NCI-H1930 (cell line): ENCODE results near the gene CACNB1.
A peak's percentile ranks its signal among the peaks of the same experiment; 100 is the strongest.
"Not testable (repeated sequence)": the region's sequence is repeated elsewhere in the genome, so short reads cannot be mapped to it uniquely, and the experiment has no call there.

ENCODE experiments used
- DNase-seq, 2 experiments: peaks; one replicate each; lab custom pipeline; 2025; lab: John Stamatoyannopoulos, UW

The CACNB1 gene

DNA sequence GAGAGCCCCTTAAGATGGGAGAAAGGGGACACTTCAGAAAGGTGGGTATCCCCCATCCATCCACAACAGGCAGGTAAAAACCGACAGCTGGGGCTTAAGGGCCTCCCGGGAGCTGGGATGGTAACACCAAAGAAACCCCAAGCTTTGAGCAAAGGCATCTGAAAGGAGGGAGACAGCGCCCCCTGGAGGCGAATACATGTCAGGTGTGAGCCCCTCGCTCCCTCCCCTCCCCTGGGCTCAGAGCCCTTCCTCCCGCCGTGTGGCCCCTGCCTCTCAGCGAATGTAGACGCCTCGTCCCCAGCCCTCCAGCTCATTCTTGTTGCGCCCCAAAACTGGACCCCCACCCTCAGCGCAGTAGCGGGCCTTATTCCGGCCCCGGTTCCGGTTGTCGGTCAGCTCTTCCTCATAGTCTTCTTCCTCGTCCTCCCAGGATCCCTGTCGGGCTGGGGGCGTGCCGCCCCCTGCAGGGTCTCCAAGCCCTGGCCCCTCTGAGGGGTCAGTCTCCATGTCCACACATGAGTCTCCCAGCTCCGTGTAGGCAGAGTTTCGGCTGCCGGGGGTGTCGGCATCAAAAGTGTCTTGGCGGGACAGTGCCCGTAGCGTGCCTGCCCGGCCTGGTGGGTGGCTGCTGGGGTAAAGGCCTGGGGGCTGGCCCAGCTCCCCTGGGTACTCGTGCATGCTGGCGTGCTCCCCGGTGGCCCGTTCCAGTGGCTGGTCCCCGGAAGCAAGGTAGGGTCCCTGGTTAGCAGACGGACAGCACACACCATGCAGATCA is 22.4 kb downstream of the CACNB1 start:
- DNase-seq = peak; percentile 53 to 61

DNA sequence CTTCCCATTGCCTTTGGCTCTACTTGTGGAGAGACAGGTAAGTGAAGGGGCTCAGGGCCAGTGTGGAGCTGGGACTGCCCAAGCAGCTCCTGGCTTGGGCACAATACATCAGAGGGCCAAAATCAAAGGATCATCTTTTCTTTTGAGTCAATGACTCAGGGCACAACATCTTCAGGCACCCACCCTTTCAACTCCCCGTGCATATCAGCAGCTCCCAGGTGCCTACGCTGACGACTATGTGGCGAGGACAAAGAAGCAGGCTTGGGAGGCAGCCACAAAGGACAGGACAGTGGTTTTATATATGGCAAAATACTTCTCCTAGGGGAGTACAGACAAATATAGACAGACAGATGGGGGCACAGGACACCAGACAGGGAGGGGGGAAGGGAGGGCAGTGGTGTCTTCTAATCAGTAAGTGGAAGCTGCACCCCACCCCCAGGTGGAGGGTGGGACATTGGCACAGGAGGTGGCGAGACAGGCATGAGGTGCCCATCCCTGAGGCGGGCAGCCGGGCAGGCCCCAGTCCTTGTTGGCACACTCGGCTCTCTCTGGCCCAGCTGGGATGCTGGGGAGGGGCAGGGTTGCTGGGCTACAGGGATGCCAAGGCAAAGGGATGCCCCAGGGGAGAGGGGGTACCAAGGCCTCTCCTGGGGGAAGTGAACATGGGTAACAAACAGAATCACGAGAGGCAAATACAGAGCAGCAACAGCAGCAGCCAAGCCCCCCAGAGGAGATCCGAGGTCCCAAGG is 23.8 kb downstream of the CACNB1 start:
- DNase-seq = no peak

DNA sequence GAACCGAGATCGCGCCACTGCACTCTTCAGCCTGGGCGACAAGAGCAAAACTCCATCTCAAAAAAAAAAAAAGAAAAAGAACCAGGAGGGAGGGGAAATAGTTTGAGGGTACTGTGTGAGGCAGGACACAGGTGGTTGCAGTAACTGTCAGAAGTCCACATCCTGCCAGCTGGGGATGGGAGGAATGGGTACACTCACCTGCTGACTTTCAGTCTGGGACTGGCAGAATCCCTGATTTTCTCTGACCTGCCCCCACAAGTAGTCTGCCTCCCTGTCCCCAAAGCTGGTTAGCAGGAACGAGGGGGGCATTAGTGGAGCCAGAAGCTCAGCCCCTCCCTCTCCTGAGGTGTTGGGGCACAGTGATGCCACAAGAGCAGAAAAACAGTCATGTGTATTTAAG is 24.4 kb downstream of the CACNB1 start:
- DNase-seq = no peak

DNA sequence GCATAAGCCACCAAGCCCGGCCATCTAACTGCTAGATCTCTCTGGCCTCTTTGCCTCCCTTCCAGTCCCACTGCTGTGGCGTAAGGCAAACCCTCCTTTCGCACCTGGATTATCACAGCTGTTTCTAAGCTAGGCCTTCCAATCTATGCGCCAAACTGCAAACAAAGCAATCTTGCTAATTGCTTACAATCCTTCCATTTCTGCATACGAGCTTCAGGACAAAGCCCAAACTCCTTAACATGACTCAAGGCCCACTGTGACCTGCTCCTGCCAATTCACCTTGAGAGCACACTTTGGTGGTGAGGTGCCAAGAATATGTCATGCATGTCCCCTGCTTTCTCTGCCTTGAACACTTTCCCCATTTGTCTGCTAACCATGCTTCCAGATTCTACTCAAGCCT is 25.5 kb downstream of the CACNB1 start:
- no peak for DNase-seq

DNA sequence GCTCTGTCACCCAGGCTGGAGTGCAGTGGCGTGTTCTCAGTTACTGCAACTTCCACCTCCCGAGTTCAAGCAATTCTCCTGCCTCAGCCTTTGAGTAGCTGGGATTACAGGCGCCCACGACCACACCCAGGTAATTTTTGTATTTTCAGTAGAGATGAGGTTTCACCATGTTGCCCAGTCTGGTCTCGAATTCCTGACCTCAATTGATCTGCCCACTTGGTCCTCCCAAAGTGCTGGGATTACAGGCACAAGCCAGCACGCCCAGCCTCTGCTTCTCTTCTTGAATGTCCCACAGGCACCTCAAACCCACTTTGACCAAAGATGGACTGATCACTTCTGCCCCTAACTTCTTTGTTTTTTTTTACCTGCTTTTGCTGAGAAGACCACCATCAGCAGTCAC is 26.9 kb downstream of the CACNB1 start:
- no peak for DNase-seq

DNA sequence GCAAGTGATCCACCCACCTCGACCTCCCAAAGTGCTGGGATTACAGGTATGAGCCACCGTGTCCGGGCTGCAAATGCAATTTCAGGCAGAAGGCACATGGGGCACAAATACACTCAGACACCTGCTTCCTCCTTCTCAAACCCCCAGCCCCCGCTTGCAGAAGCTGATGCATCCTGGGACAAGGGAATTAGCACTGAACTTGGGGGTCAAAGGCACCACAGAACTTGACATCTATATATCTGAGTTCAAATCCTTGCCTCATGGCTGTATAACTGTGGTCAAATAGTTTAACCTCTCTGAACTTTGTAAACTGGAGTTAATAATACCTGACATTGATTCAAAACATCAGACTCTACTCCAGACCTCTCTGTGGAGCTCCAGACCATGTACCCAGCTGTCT is 27.4 kb downstream of the CACNB1 start:
- no peak for DNase-seq

DNA sequence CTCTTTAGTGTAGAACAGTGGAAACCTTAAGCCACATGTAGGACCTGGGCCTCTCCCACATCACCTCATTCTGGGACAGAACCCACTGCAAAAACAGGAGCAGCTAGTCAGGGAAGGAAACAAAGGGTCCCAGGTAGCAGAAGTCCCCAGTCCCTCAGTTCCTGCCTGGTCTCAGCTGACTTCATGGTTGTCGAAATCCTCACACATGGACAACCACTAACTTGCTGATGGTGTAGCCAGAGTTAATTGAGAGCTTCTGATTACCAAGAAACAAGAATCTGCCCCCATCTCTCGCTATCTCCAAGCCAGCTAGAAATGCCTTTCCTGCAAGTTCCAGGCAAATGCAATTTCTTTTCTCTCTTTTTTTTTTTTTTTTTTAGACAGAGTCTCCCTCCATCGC is 28.0 kb downstream of the CACNB1 start:
- no peak for DNase-seq

DNA sequence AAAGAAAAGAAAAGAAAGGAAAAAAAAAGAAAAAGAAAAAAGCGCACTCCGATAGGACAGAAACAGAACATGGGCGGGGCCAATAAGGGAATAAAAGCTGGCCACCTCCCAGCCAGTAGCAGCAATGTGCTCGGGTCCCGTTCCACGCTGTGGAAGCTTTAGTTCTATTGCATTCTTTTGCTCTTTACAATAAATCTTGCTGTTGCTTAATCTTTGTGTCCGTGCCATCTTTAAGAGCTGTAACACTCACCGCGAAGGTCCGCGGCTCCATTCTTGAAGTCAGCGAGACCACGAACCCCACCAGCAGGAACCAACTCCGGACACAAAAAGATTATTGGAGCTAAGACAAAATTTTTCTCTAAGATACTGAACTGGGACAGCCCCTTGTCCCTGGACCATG is 28.4 kb downstream of the CACNB1 start:
- no peak for DNase-seq

DNA sequence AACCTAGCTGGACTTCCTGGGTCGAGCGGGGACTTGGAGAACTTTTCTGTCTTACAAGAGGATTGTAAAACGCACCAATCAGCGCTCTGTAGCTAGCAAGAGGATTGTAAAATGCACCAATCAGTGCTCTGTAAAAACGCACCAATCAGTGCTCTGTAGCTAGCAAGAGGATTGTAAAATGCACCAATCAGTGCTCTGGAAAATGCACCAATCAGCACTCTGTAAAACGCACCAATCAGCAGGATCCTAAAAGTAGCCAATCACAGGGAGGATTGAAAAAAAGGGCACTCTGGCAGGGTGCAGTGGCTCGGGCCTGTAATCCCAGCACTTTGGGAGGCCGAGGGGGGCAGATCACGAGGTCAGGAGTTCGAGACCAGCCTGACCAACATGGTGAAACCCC is 29.0 kb downstream of the CACNB1 start:
- not testable (repeated sequence) for DNase-seq

DNA sequence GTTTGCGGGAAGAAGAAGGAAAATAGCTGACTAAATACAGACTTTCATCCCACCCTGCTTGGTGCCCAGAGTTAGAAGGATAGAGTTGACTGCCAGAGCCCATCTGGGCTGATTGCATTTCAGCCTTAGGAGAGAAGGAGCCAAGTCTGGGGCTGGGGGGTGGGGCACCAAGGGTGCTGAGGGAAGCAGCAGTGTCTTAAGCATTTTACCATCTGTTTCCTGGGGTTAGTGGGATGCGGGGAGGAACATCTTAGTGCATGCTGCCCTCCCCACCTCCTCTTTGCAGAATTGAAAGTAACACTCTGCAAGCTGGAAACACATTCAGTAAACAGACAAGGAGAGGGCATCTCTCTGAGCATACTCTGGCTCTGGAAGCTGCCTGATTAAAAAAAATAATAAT is 30.0 kb downstream of the CACNB1 start:
- DNase-seq = no peak

DNA sequence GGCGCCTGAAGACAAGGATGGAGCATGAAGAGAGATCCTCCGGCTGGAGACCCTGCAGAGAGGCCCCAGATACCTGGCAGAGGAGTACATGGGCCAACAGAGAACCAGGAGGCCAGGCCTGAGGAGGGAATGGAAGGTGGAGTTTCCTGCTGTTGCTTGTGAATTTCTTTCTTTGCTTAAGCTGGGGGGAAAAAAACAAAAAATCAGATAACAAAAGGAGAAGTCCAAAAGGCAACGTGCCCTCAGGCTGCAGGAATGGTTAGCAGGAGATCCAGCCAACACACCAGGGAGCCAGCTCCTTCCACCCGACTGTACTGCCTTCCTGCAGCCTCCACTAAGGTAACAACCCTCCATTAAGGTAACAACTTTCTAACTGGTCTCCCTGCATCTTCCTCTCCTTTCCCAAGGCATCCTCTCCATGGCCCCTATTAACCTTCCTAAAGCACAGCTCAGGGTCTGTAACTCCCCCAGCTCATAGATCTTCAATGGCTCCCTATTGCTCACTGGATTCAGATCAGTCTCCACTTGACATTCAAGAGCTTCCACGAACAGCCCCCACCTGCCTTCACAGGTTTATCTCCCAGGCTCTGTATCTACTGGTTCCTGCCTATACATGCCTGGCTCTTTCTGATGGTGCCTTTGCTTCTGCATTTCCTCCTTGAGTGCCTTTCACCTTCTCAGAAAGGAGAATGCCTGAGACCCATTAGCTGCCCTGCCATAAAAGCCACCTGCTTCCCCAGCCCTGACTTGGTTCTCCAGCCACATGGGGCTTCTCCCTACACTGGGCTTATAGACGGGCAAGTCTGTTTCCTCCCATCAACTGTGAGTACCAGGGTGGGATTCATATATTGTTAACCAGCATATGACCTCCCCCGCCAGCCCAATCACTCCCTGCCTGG is 30.8 kb downstream of the CACNB1 start:
- no peak for DNase-seq

DNA sequence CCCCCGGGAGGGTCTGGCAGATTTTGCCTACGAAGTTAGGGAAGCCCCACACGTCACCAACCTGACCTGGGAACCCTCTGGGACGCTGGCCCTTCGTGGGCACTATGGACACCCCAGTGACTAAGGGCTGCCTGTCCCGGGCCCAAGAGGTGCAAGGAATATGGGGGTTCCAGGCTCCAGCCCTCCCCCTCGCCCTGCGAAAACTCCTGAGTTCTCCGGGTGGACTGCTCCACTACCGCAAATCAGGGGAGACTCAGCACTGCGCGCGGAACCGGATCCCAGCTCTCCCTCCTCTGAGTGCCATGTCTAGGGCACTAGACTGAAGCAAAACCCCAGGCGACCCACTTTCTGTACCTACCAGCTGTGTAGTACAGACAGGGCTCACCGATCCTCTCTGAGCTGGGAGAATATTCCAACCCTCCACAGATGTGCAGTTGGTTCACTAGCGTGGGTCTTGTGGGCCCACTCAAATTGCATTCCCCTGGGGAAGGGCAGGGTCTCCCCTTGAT is 31.6 kb downstream of the CACNB1 start, which contains the start of gene ARL5C:
Gene ARL5C, minus strand, starts transcription at position 321 of the 509 bp plus-strand sequence. CDS start 401 bp downstream, outside the sequence.
- no peak for DNase-seq

DNA sequence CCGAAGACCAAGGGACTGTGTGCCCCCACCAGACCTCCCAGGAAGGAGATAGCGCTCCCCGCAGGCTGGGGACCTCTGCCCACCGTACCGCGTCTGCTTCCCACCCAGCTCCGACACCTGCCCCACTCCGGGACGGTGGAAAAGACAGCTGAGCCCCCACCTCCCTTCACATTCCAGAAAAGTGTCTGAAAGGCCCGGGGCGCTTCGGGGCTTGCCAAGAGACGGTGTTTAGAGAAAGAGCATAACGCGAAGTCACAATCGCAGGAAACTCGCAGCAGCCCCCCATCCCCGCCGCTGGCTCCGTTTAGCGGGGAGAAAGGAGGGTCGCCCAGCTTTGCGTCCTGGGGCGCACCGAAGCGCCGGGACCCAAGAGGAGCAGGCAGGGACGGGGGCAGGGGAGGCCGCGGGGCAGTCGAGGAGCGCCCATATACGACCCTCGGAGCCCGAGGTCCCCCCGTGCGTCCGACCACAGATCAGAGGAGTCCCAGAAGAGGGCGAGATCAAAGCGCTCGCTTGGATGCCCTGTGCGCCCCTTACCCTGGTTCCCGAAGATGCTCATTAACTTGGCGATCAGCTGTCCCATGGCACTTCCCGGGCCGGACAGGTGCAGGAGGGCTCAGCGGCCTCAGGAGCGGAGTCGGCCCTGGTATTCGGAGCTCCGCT is 32.2 kb downstream of the CACNB1 start:
- DNase-seq = no peak

DNA sequence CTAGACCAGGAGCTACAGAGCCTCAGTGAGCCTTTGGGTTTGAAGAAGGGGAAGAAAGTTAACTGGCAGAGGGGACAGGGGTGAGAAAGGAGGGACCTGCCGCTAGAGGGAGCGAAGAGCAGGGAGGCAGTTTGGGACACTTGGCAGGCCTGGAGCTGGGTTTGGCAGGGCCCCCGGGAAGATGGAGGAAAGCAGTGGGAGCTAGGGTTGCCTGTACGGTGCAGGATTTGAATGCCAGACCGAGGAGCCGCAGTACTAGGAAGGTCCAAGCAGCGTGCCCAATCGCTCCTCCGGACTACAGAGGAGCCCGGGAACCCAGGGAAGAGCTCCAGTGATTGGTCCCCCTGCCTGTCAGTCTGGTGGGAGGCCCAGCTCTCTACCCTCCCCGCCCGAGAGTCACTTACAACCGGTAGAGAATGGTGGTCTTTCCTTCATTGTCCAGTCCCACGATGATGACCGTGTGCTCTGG is 32.8 kb downstream of the CACNB1 start:
- peak; percentile 54 to 63 for DNase-seq

DNA sequence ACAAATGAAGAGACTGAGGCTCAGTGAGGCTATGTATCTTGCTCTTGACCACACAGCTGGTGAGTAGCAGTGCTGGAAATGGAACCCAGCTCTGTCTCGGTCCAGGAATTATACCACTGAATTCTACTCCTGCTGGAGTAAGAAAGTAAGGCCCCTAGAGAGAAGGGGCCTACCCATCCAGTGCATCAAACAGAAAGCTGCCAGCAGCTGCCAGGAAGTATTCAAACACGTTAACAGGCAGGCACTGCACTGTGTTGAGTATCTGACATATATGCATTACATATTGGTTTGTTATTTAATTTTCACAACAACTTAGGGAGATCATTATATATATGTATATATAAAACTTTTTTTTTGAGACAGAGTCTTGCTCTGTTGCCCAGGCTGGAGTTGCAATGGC is 35.5 kb downstream of the CACNB1 start:
- DNase-seq = no peak

DNA sequence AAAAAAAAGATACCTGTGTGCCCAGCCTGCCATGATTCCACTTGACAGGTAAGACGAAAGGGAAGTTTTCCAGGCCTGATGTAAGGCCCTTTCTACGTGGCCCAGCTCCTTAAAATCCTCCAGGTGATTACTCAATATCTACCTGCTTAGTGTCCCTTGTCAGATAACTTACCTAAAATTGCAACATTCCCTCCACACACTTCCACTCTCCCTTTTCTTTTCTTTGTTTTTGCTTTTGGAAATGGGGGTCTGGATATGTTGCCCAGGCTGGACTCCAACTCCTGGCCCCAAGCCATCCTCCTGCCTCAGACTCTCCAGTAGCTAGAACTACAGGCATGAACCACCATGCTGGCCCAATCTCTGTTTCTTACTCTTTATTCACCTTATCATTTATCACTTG is 38.8 kb downstream of the CACNB1 start:
- no peak for DNase-seq

DNA sequence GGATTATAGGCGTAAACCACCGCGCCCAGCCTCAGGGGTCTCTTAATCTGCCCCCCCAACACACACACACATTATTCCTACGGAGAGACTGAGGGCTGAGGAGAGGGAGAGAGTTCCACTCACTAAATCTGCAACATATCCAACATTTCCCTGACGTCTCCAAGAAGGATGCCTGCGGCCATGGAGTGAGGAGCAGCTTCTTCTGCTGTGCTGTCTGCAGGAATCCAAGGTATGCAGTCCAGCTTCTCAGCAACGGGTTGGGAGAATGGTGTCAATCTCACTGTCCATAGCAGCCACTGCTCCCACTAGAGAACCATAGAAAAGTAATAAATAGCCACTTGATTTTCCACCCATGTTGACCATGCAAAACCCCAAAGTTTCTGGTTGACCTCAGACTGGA is 41.0 kb downstream of the CACNB1 start:
- no peak for DNase-seq

DNA sequence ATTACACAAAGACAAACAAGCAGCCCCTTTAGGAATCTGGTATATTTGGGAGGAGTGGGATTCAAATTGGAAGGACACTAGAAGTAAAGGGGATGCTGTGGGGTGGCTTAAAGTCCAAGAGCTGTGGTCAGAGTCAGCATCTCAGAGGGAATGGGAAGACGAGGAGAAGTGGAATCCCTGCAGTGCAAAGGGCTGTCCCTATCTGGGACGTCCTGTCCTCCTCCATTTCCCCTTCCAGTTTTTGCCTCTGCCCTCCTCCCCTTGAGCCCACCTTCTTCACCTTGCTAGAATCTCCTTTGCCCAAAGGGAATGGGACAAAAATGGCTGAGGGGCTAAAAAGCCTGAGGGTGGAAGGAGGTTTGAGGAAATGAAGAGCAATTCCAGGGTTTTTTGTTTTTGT is 41.8 kb downstream of the CACNB1 start:
- no peak for DNase-seq

DNA sequence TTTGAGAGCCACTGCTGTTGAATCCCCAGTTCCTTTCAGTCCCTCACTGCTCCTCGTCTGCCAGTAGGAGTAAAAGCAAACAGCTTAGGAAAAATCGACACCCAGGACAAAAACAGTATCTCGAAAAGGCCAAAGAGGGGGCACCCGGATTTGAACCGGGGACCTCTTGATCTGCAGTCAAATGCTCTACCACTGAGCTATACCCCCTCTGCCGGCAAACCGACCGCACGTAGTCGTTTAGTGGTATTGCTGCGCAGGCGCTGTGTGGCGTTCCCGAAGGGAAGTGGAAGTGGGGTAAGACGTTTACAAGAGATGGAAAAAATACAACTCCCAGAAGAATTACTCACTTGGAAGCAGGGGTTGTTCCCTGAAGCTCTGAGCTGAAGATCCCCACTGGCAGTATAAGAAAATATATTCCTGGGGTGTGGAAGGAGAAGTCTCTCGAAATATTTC is 43.8 kb downstream of the CACNB1 start:
- DNase-seq = peak; percentile 76 to 87

DNA sequence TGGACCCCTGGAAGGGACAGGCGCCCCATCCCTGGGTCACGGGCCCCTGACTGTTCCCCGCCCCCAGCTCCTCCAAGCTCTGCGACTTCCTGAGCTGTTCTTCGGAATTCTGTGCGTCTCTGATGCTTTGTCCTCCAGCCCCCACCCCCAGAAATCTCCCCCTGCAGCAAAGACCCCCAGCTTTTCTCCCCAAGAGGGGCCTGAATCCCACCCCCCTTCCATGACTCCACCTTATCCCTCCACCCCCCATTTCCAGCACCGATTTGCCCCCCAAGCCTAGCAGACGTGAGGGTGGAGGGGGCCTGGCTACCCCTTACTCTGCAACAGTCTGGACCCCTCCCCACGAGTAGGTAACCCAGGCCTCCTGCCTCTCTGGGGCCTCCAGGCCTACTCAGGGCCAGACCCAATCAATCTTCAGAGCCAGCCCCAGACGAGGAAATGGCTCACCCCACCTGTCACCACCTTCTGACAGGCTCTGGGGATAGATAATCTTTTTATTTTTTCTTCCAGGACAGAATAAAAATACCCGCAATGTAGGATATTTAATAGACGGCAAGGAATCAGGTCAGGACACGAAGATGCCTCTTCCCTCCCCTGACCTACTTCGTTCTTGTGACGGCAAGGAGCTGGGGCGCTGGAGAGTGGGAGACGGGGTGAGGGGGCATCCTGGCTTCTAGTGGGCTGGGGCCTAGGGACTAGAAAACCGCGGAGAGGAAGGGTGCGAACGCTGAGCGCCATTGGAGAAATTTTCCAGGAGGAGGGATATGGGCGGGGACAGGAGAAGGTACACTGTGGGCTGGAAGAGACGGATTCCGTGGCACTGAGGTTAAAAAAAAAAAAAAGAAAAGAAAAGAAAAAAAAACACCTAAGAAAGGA is 45.3 kb downstream of the CACNB1 start:
- DNase-seq = no peak
